Left ventricle myocardium inferior (tissue), 1 donor: ENCODE data around the gene MPHOSPH9. TPM values are rescaled to one million over a fixed set of nuclear protein-coding genes. Genes with fewer than 3 reads are reported as not detected.

Experiments
- DNase-seq: peaks from one replicate; pipeline ENCODE4 v3.0.0-alpha.2; 2020
- H3K27ac ChIP-seq: fragments of 200-600 bp; replicated peaks from 2 replicates; pipeline ENCODE4 v1.8.0; 2021
- H3K27me3 ChIP-seq: fragments of 200-600 bp; 2 replicates; pipeline ENCODE4 v1.8.0; 2021; ENCODE audit warnings: low read depth
- H3K36me3 ChIP-seq: fragments of 200-600 bp; 2 replicates; pipeline ENCODE4 v1.8.0; 2021
- H3K4me1 ChIP-seq: fragments of 200-600 bp; 2 replicates; pipeline ENCODE4 v1.8.0; 2021
- H3K4me3 ChIP-seq: fragments of 200-600 bp; 2 replicates; pipeline ENCODE4 v1.8.0; 2021; ENCODE audit warnings: mild to moderate bottlenecking, moderate library complexity
- H3K9me3 ChIP-seq: fragments of 200-600 bp; replicated peaks from 2 replicates; pipeline ENCODE4 v1.8.0; 2021
- intact Hi-C: fragments of 100-400 bp; cut with micrococcal nuclease; formaldehyde crosslinking; loops from one replicate; pipeline ENCODE4 v1.11.0; 2022
- total RNA-seq: library from RNA; stranded (reverse); fragmentation: NEBNext Ultra II Directional; extraction: Animal tissue kit (Norgen Biotek cat#: 25700); gene quantifications from one replicate; pipeline ENCODE4 v1.2.1, GENCODE V29; 2021
- TF ChIP-seq, protein P1 (sequence below): fragments of 200-600 bp; IDR thresholded peaks from 2 replicates; pipeline ENCODE4 v1.8.0; 2021; ENCODE audit warnings: antibody characterized with exemption, mild to moderate bottlenecking, borderline replicate concordance
- donor health status: DM: no; HTN: yes; CAD: no; lungs with severe emphysema.

The MPHOSPH9 gene
- total RNA-seq, 1 donor from 2014 or later, result 23.9 TPM

GRCh38 chr12:123145211-123145610 lies 87.7 kb downstream of the MPHOSPH9 start:
- Histone ChIP-seq H3K4me1 (peaks cover 83% of the 10 kb centered on the region), H3K27ac (peak overlapping the region; percentile 22), H3K36me3 (no peaks in the 10 kb centered on the region), H3K4me3 (no peak overlapping the region), H3K9me3 (no peaks in the 10 kb centered on the region), H3K27me3 (no peaks in the 10 kb centered on the region)
- intact Hi-C loops, result no loop called here
- DNase-seq, result no peak
- TF ChIP-seq, protein P1, sequence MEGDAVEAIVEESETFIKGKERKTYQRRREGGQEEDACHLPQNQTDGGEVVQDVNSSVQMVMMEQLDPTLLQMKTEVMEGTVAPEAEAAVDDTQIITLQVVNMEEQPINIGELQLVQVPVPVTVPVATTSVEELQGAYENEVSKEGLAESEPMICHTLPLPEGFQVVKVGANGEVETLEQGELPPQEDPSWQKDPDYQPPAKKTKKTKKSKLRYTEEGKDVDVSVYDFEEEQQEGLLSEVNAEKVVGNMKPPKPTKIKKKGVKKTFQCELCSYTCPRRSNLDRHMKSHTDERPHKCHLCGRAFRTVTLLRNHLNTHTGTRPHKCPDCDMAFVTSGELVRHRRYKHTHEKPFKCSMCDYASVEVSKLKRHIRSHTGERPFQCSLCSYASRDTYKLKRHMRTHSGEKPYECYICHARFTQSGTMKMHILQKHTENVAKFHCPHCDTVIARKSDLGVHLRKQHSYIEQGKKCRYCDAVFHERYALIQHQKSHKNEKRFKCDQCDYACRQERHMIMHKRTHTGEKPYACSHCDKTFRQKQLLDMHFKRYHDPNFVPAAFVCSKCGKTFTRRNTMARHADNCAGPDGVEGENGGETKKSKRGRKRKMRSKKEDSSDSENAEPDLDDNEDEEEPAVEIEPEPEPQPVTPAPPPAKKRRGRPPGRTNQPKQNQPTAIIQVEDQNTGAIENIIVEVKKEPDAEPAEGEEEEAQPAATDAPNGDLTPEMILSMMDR, result no peak

GRCh38 chr12:123143736-123144461 lies 89.0 kb downstream of the MPHOSPH9 start:
- Histone ChIP-seq H3K36me3 (no peaks in the 10 kb centered on the region), H3K9me3 (no peaks in the 10 kb centered on the region), H3K4me3 (no peak overlapping the region), H3K27ac (peak overlapping the region; percentile 88), H3K27me3 (no peaks in the 10 kb centered on the region), H3K4me1 (peaks cover 83% of the 10 kb centered on the region)
- TF ChIP-seq, protein P1, result no peak
- intact Hi-C loops, result no loop called here
- DNase-seq, result no peak

- Histone ChIP-seq H3K4me1 (peaks cover 75% of the 10 kb centered on the region), H3K27ac (peak overlapping the region; percentile 88), H3K27me3 (no peaks in the 10 kb centered on the region), H3K36me3 (no peaks in the 10 kb centered on the region), H3K9me3 (no peaks in the 10 kb centered on the region), H3K4me3 (no peak overlapping the region)
- intact Hi-C loops, result no loop called here
- DNase-seq, result no peak
- TF ChIP-seq, protein P1, result no peak
Observed at GRCh38 chr12:123142921-123143735, 89.8 kb downstream of the MPHOSPH9 start.

DNA sequence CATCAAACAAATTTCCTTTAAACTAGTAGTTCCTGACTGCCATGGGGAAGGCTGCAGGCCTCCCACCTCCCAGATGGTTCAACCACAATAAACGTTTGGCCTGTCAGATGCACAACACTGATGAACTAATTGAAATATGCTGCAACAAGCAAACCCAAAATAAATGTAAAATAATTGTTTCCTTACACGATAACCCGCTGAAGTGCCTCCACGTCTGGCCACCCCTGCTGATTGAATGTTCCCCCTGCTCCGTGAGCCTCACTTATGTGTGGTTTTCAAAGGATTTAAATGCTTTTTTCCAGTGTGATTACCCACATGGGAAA lies 90.5 kb downstream of the MPHOSPH9 start:
- intact Hi-C loops, result no loop called here
- TF ChIP-seq, protein P1, result no peak

GRCh38 chr12:123141615-123142517 lies 91.1 kb downstream of the MPHOSPH9 start:
- peak overlapping the region; percentile 88 for H3K27ac ChIP-seq
- intact Hi-C loops, result no loop called here
- TF ChIP-seq, protein P1, result no peak
- peak overlapping the region; percentile 17 for H3K4me3 ChIP-seq
- H3K4me1 ChIP-seq, result peaks cover 68% of the 10 kb centered on the region
- H3K9me3 ChIP-seq, result no peaks in the 10 kb centered on the region
- peak; percentile 51 for DNase-seq
- no peaks in the 10 kb centered on the region for H3K27me3 ChIP-seq
- no peaks in the 10 kb centered on the region for H3K36me3 ChIP-seq

More for the DNA sequence above, 90.5 kb downstream of the MPHOSPH9 start:
- no peaks in the 10 kb centered on the region for H3K36me3 ChIP-seq
- no peaks in the 10 kb centered on the region for H3K27me3 ChIP-seq
- H3K27ac ChIP-seq, result peak overlapping the region; percentile 88
- H3K9me3 ChIP-seq, result no peaks in the 10 kb centered on the region
- DNase-seq, result no peak
- H3K4me1 ChIP-seq, result peaks cover 68% of the 10 kb centered on the region
- no peak overlapping the region for H3K4me3 ChIP-seq
